Epidermal melanocyte (primary cell): ENCODE data around the gene TMCC1.
"Not testable (repeated sequence)": the region's sequence is repeated elsewhere in the genome, so short reads cannot be mapped to it uniquely, and the experiment has no call there.

Experiments
- DNase-seq: peaks from one replicate; pipeline ENCODE4 v3.0.0; 2011; ENCODE audit warnings: low spot score; ENCODE audit not compliant: insufficient read length

The TMCC1 gene

GRCh38 chr3:129837065-129837642 is 56.4 kb downstream of the TMCC1 start:
- no peak for DNase-seq

GRCh38 chr3:129836381-129837064 is 57.0 kb downstream of the TMCC1 start:
- DNase-seq = peak; percentile 34

- no peak for DNase-seq
Observed at GRCh38 chr3:129835198-129835597, 58.3 kb downstream of the TMCC1 start.

- DNase-seq = no peak
Observed at GRCh38 chr3:129834580-129834979, 58.9 kb downstream of the TMCC1 start.

GRCh38 chr3:129831942-129832341 is 61.6 kb downstream of the TMCC1 start:
- DNase-seq = not testable (repeated sequence)

GRCh38 chr3:129831503-129831902 is 62.0 kb downstream of the TMCC1 start:
- no peak for DNase-seq

GRCh38 chr3:129829640-129830039 is 63.9 kb downstream of the TMCC1 start:
- no peak for DNase-seq

GRCh38 chr3:129827765-129828164 is 65.7 kb downstream of the TMCC1 start:
- DNase-seq = no peak

- DNase-seq = no peak
Observed at GRCh38 chr3:129824926-129825541, 68.5 kb downstream of the TMCC1 start.

GRCh38 chr3:129822679-129823078 is 70.8 kb downstream of the TMCC1 start:
- no peak for DNase-seq

- DNase-seq = no peak
Observed at GRCh38 chr3:129822241-129822640, 71.3 kb downstream of the TMCC1 start.

- DNase-seq = no peak
Observed at GRCh38 chr3:129820587-129820986, 72.9 kb downstream of the TMCC1 start.

- DNase-seq = no peak
Observed at GRCh38 chr3:129812589-129812988, 80.9 kb downstream of the TMCC1 start.

GRCh38 chr3:129809297-129809696 is 84.2 kb downstream of the TMCC1 start:
- DNase-seq = no peak

GRCh38 chr3:129796146-129796545 is 97.4 kb downstream of the TMCC1 start:
- no peak for DNase-seq

GRCh38 chr3:129795186-129796010 is 98.1 kb downstream of the TMCC1 start:
- no peak for DNase-seq

- no peak for DNase-seq
Observed at GRCh38 chr3:129794311-129795185, 99.0 kb downstream of the TMCC1 start.

- no peak for DNase-seq
Observed at GRCh38 chr3:129793942-129794310, 99.6 kb downstream of the TMCC1 start.

- DNase-seq = no peak
Observed at GRCh38 chr3:129793319-129793718, 100.2 kb downstream of the TMCC1 start.

- no peak for DNase-seq
Observed at GRCh38 chr3:129783470-129783869, 110.0 kb downstream of the TMCC1 start.

- no peak for DNase-seq
Observed at GRCh38 chr3:129778871-129779270, 114.6 kb downstream of the TMCC1 start.
